NCI-H446 treated with DMSO at 0.1 percent for 48 hours (cell line): ENCODE results near the gene RAF1.

ENCODE experiments used
- DNase-seq: peaks from one replicate; lab custom pipeline; 2025; lab: John Stamatoyannopoulos, UW

RAF1 gene

GRCh38 chr3:12591456-12591855 is 72.5 kb downstream of the RAF1 start:
- no peak for DNase-seq

- DNase-seq = no peak
Observed at GRCh38 chr3:12590096-12590495, 73.8 kb downstream of the RAF1 start.

GRCh38 chr3:12588039-12589009 is 75.6 kb downstream of the RAF1 start:
- DNase-seq = no peak

- no peak for DNase-seq
Observed at GRCh38 chr3:12586403-12586802, 77.5 kb downstream of the RAF1 start.

GRCh38 chr3:12585970-12586369 is 77.9 kb downstream of the RAF1 start:
- no peak for DNase-seq

GRCh38 chr3:12585181-12585580 is 78.7 kb downstream of the RAF1 start:
- no peak for DNase-seq

GRCh38 chr3:12584083-12584482 is 79.8 kb downstream of the RAF1 start:
- DNase-seq = no peak

- DNase-seq = no peak
Observed at GRCh38 chr3:12583280-12583679, 80.6 kb downstream of the RAF1 start.

- DNase-seq = no peak
Observed at GRCh38 chr3:12582730-12583129, 81.2 kb downstream of the RAF1 start.

- no peak for DNase-seq
Observed at GRCh38 chr3:12579905-12580304, 84.0 kb downstream of the RAF1 start.

GRCh38 chr3:12579456-12579855 is 84.5 kb downstream of the RAF1 start:
- DNase-seq = no peak

- DNase-seq = no peak
Observed at GRCh38 chr3:12578742-12579141, 85.2 kb downstream of the RAF1 start.

GRCh38 chr3:12577379-12577778 is 86.5 kb downstream of the RAF1 start:
- DNase-seq = no peak

GRCh38 chr3:12574661-12575060 is 89.3 kb downstream of the RAF1 start:
- no peak for DNase-seq

- DNase-seq = no peak
Observed at GRCh38 chr3:12574131-12574530, 89.8 kb downstream of the RAF1 start.

GRCh38 chr3:12571986-12572385 is 91.9 kb downstream of the RAF1 start:
- no peak for DNase-seq

GRCh38 chr3:12569836-12570235 is 94.1 kb downstream of the RAF1 start:
- no peak for DNase-seq

- DNase-seq = no peak
Observed at GRCh38 chr3:12568747-12569146, 95.2 kb downstream of the RAF1 start.

GRCh38 chr3:12566976-12567375 is 96.9 kb downstream of the RAF1 start:
- DNase-seq = no peak

- no peak for DNase-seq
Observed at GRCh38 chr3:12562451-12562850, 101.5 kb downstream of the RAF1 start.

- DNase-seq = no peak
Observed at GRCh38 chr3:12561397-12561796, 102.5 kb downstream of the RAF1 start.

GRCh38 chr3:12560505-12561190 is 103.3 kb downstream of the RAF1 start:
- DNase-seq = no peak

- DNase-seq = no peak
Observed at GRCh38 chr3:12559520-12559919, 104.4 kb downstream of the RAF1 start.
